IMR-90 (cell line): ENCODE results near the gene IQSEC3. TPM values are rescaled to one million over a fixed set of nuclear protein-coding genes. Genes with fewer than 3 reads are reported as not detected.

ENCODE experiments used
- ATAC-seq: fragments of 200-7000 bp; cut with Tn5 transposase; 2 replicates; pipeline ENCODE4 v1.9.1; 2020; ENCODE audit warnings: low read depth, mild to moderate bottlenecking, moderate library complexity
- BruUV-seq: library from RNA; stranded (reverse); fragments of 400-500 nt; replicated peaks from 2 replicates; lab custom pipeline; 2021; lab: Mats Ljungman, UMichigan
- CTCF ChIA-PET: fragments of 300-600 bp; formaldehyde crosslinking; extraction: SDS; loops from one replicate; lab custom pipeline; 2021; ENCODE audit warnings: antibody characterized with exemption; lab: Yijun Ruan, JAX
- POLR2A ChIA-PET: fragments of 300-600 bp; sonication (Branson Sonifier 250); formaldehyde crosslinking; loops from one replicate; lab custom pipeline; 2022; ENCODE audit warnings: antibody characterized with exemption; ENCODE audit not compliant: unreplicated experiment; lab: Charles Lee
- DNase-seq: peaks from one replicate; pipeline ENCODE4 v3.0.0; 2013
- H2AFZ ChIP-seq: replicated peaks from 2 replicates; pipeline ENCODE3; 2013; ENCODE audit warnings: low read length, mild to moderate bottlenecking; ENCODE audit not compliant: poor library complexity
- H2AK5ac ChIP-seq: 2 replicates; pipeline ENCODE4 v1.6.1; 2013; ENCODE audit warnings: low read depth, low read length, inconsistent platforms
- H2AK9ac ChIP-seq: replicated peaks from 2 replicates; pipeline ENCODE3; 2013; ENCODE audit warnings: mild to moderate bottlenecking, low read depth, low read length, moderate library complexity; ENCODE audit not compliant: poor library complexity
- H2BK120ac ChIP-seq: 2 replicates; pipeline ENCODE4 v1.6.1; 2013; ENCODE audit warnings: low read depth, low read length, inconsistent platforms
- H2BK15ac ChIP-seq: 3 replicates; pipeline ENCODE4 v1.6.1; 2013; ENCODE audit warnings: low read depth, low read length, inconsistent platforms
- H2BK20ac ChIP-seq: 2 replicates; pipeline ENCODE4 v1.6.1; 2013; ENCODE audit warnings: low read depth, mild to moderate bottlenecking, inconsistent platforms, low read length, moderate library complexity
- H2BK5ac ChIP-seq: 2 replicates; pipeline ENCODE4 v1.6.1; 2013; ENCODE audit warnings: mild to moderate bottlenecking, low read depth, low read length, inconsistent platforms; ENCODE audit not compliant: poor library complexity, severe bottlenecking
- H3K14ac ChIP-seq: replicated peaks from 2 replicates; pipeline ENCODE4 v1.6.1; 2013; ENCODE audit warnings: low read depth, low read length, inconsistent platforms
- H3K18ac ChIP-seq: 2 replicates; pipeline ENCODE4 v1.6.1; 2013; ENCODE audit warnings: low read depth, low read length, control low read depth
- H3K23ac ChIP-seq: 2 replicates; pipeline ENCODE4 v1.6.1; 2013; ENCODE audit warnings: low read depth, low read length, inconsistent platforms
- H3K27ac ChIP-seq: 2 replicates; pipeline ENCODE4 v1.5.1; 2013; ENCODE audit warnings: mild to moderate bottlenecking, control low read depth, low read length; ENCODE audit not compliant: insufficient read depth
- H3K27me3 ChIP-seq: 2 replicates; pipeline ENCODE4 v1.6.1; 2013; ENCODE audit warnings: low read length; ENCODE audit not compliant: control insufficient read depth, insufficient read depth
- H3K36me3 ChIP-seq: 2 replicates; pipeline ENCODE4 v1.6.1; 2013; ENCODE audit warnings: low read length, mixed read lengths; ENCODE audit not compliant: control insufficient read depth, insufficient read depth
- H3K4ac ChIP-seq: 2 replicates; pipeline ENCODE4 v1.6.1; 2013; ENCODE audit warnings: low read depth, low read length, inconsistent platforms
- H3K4me1 ChIP-seq: 2 replicates; pipeline ENCODE4 v1.6.1; 2013; ENCODE audit warnings: low read length, mixed read lengths; ENCODE audit not compliant: control insufficient read depth, insufficient read depth
- H3K4me2 ChIP-seq: 2 replicates; pipeline ENCODE4 v1.6.1; 2013; ENCODE audit warnings: low read depth, mild to moderate bottlenecking, control low read depth, low read length, moderate library complexity
- H3K4me3 ChIP-seq: 2 replicates; pipeline ENCODE4 v1.5.1; 2013; ENCODE audit warnings: low read depth, mild to moderate bottlenecking, control low read depth, low read length, moderate library complexity; ENCODE audit not compliant: insufficient read depth
- H3K56ac ChIP-seq: 2 replicates; pipeline ENCODE4 v1.6.1; 2013; ENCODE audit warnings: low read length, inconsistent platforms; ENCODE audit not compliant: insufficient read depth; ENCODE audit errors: extremely low read depth
- H3K79me1 ChIP-seq, 2 experiments: 2 replicates each; pipeline ENCODE4 v1.6.1; 2013; ENCODE audit warnings: low read length in 2 of 2, inconsistent platforms in 1 of 2, low read depth in 1 of 2
- H3K9ac ChIP-seq: 2 replicates; pipeline ENCODE4 v1.6.1; 2013; ENCODE audit warnings: low read depth, low read length, control low read depth
- H3K9me1 ChIP-seq: 2 replicates; pipeline ENCODE4 v1.6.1; 2013; ENCODE audit warnings: low read length, inconsistent platforms; ENCODE audit not compliant: insufficient read depth
- H3K9me3 ChIP-seq: 2 replicates; pipeline ENCODE4 v1.6.1; 2013; ENCODE audit warnings: low read length; ENCODE audit not compliant: control insufficient read depth, insufficient read depth
- H4K20me1 ChIP-seq: 2 replicates; pipeline ENCODE4 v1.6.1; 2013; ENCODE audit warnings: low read length, inconsistent platforms; ENCODE audit not compliant: insufficient read depth
- H4K5ac ChIP-seq: 2 replicates; pipeline ENCODE4 v1.6.1; 2013; ENCODE audit warnings: mild to moderate bottlenecking, low read depth, low read length, control low read depth
- H4K8ac ChIP-seq, 2 experiments: 2 replicates each; pipeline ENCODE4 v1.6.1; 2013; ENCODE audit warnings: low read depth in 2 of 2, low read length in 2 of 2, control low read depth in 1 of 2, inconsistent platforms in 1 of 2
- H4K91ac ChIP-seq: 2 replicates; pipeline ENCODE4 v1.6.1; 2013; ENCODE audit warnings: low read depth, low read length, inconsistent platforms; ENCODE audit not compliant: insufficient read depth
- BHLHE40 ChIP-seq: fragments of 150-350 bp; IDR thresholded peaks from 2 replicates; pipeline ENCODE4 v1.6.1; 2016; ENCODE audit warnings: mild to moderate bottlenecking, low read depth, low read length
- MAFK ChIP-seq: IDR thresholded peaks from 2 replicates; pipeline ENCODE4 v1.6.1; 2012; ENCODE audit warnings: low read depth, low read length, improper control_type of control experiment
- NFE2L2 ChIP-seq: fragments of 150-350 bp; IDR thresholded peaks from 2 replicates; pipeline ENCODE4 v1.6.1; 2016; ENCODE audit warnings: low read depth, mild to moderate bottlenecking, low read length
- WGBS, 2 experiments: methylation state at CpG; one replicate each; pipeline versions ENCODE4 v1.1.5 to v1.1.7; 2013; ENCODE audit warnings: missing lambda C conversion rate in 2 of 2; ENCODE audit not compliant: insufficient read length in 1 of 2; ENCODE audit errors: extremely low coverage in 2 of 2; 5-methylcytosine and 5-hydroxymethylcytosine counted together
- dilution Hi-C: fragments of 300-500 bp; cut with HindIII; formaldehyde crosslinking; loops from one replicate; pipeline ENCODE4 v1.14.3; 2018; ENCODE audit warnings: low sequenced_read_pairs; ENCODE audit not compliant: unreplicated experiment
- in situ Hi-C: fragments of 300-500 bp; cut with MboI; formaldehyde crosslinking; loops from 3 replicates; pipeline ENCODE4 v1.14.3; 2019; ENCODE audit warnings: low sequenced_read_pairs, inconsistent platforms, mixed read lengths
- intact Hi-C: fragments of 100-400 bp; cut with micrococcal nuclease; formaldehyde crosslinking; loops from 2 replicates; pipeline ENCODE4 v1.10.0; 2022
- polyA plus RNA-seq, 3 experiments: library from polyadenylated mRNA; depleted of rRNA; stranded (reverse); fragments of >200 nt; gene quantifications; 2 replicates each; pipeline ENCODE4 v1.2.3, GENCODE V29; 2012; ENCODE audit warnings: low replicate concordance in 1 of 3
- total RNA-seq: library from RNA; depleted of rRNA; stranded (reverse); fragments of >200 nt; gene quantifications from 2 replicates; pipeline ENCODE4 v1.2.3, GENCODE V29; 2012

The IQSEC3 gene
- total and polyA plus RNA-seq, 2 of the 4 experiments (the other 2 are of a cell fraction), result 0.10 TPM; not detected in 1

- TF ChIP-seq NFE2L2, result no peak
These were observed 144.5 kb downstream of the IQSEC3 start (continued) for GRCh38 chr12:211142-211465.

GRCh38 chr12:211639-212414 is 145.3 kb downstream of the IQSEC3 start:
- H2BK20ac ChIP-seq, result no peak overlapping the region
- TF ChIP-seq BHLHE40, result no peak
- TF ChIP-seq MAFK, result peak; percentile 57
- no peak overlapping the region for H3K14ac ChIP-seq
- no peak overlapping the region for H2BK5ac ChIP-seq
- no peak overlapping the region for H3K18ac ChIP-seq
- no peak overlapping the region for H2BK120ac ChIP-seq
- no peaks in the 10 kb centered on the region for H3K9me3 ChIP-seq
- WGBS, 2 experiments, result 98% methylated on average over 8 of the region's 16 CpGs; no CpG with 5 or more reads in 1 of the 2 experiments
- no peak overlapping the region for H3K4me2 ChIP-seq
- H3K36me3 ChIP-seq, result no peaks in the 10 kb centered on the region
- H2AFZ ChIP-seq, result no peak overlapping the region
- dilution Hi-C loops (no loop called here), in situ Hi-C loops (no loop called here), intact Hi-C loops (no loop called here)
- H3K27ac ChIP-seq, result no peak overlapping the region
- ChIA-PET POLR2A (no interaction called here), CTCF (no interaction called here)
- H3K79me1 ChIP-seq, result no peaks in the 10 kb centered on the region
- DNase-seq, result no peak
- no peaks in the 10 kb centered on the region; the same call in 1 of the 2 replicates for H4K20me1 ChIP-seq
- peaks cover 2% of the 10 kb centered on the region; the same call in 1 of the 2 replicates for H3K4me1 ChIP-seq
- no peak overlapping the region for H3K56ac ChIP-seq
- H2AK5ac ChIP-seq, result no peak overlapping the region
- no peak for ATAC-seq
- no TSS peak for BruUV-seq
- no peak overlapping the region for H2AK9ac ChIP-seq
- no peak overlapping the region for H3K4ac ChIP-seq
- no peak overlapping the region for H3K4me3 ChIP-seq
- H3K9ac ChIP-seq, result no peak overlapping the region
- peaks cover 75% of the 10 kb centered on the region for H3K27me3 ChIP-seq
- no peak overlapping the region for H4K5ac ChIP-seq
- no peaks in the 10 kb centered on the region; the same call in 1 of the 2 replicates for H3K9me1 ChIP-seq
- no peak overlapping the region for H4K91ac ChIP-seq
- no peak overlapping the region for H3K23ac ChIP-seq
- no peak overlapping the region for H4K8ac ChIP-seq
- no peak overlapping the region for H2BK15ac ChIP-seq
